ENCODE data around the gene MVB12A. TPM values are rescaled to one million over a fixed set of nuclear protein-coding genes. Genes with fewer than 3 reads are reported as not detected.
A peak's percentile ranks its signal among the peaks of the same experiment; 100 is the strongest.

Gene MVB12A
- total and polyA plus RNA-seq, 9 of the 15 experiments (the other 6 are each of a cell fraction or from before 2014, with no cell fraction given): 1.2 to 46.2 (median 22.4) TPM

- no peak for TF ChIP-seq HIVEP1 (CRISPR knock-in tag; IDR thresholded peaks at IDR 0.05)
- 0 out of 2 replicates have a peak, but pooled peaks have one; percentile 55 for TF ChIP-seq POLR2H (tag; IDR thresholded peaks at IDR 0.05; ENCODE audit: low read depth)
- TF ChIP-seq HDAC2 (IDR thresholded peaks at IDR 0.05): 0 out of 2 replicates have a peak, but pooled peaks have one; percentile 51
- TF ChIP-seq MCM7 (IDR thresholded peaks at IDR 0.05): no peak
- no peak for TF ChIP-seq DDX20 (tag; IDR thresholded peaks at IDR 0.05; ENCODE audit: low read depth)
- no peak for TF ChIP-seq CREB1 (IDR thresholded peaks at IDR 0.05)
- no peak for TF ChIP-seq CREB1 (CRISPR knock-in tag; IDR thresholded peaks at IDR 0.05)
- peak; percentile 41 for TF ChIP-seq CXXC5 (CRISPR knock-in tag; IDR thresholded peaks at IDR 0.05)
- peak; percentile 40; the same call in 1 of the 2 replicates for TF ChIP-seq ZBTB7A (IDR thresholded peaks at IDR 0.05; ENCODE audit: borderline replicate concordance, control insufficient read depth, low read depth, low read length)
- TF ChIP-seq, protein P1, sequence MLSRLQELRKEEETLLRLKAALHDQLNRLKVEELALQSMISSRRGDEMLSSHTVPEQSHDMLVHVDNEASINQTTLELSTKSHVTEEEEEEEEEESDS (CRISPR knock-in tag; IDR thresholded peaks at IDR 0.05): peak; percentile 53
- no peak for TF ChIP-seq RHOXF2B (CRISPR knock-in tag; conservative IDR thresholded peaks at IDR 0.05)
- TF ChIP-seq, protein P2, sequence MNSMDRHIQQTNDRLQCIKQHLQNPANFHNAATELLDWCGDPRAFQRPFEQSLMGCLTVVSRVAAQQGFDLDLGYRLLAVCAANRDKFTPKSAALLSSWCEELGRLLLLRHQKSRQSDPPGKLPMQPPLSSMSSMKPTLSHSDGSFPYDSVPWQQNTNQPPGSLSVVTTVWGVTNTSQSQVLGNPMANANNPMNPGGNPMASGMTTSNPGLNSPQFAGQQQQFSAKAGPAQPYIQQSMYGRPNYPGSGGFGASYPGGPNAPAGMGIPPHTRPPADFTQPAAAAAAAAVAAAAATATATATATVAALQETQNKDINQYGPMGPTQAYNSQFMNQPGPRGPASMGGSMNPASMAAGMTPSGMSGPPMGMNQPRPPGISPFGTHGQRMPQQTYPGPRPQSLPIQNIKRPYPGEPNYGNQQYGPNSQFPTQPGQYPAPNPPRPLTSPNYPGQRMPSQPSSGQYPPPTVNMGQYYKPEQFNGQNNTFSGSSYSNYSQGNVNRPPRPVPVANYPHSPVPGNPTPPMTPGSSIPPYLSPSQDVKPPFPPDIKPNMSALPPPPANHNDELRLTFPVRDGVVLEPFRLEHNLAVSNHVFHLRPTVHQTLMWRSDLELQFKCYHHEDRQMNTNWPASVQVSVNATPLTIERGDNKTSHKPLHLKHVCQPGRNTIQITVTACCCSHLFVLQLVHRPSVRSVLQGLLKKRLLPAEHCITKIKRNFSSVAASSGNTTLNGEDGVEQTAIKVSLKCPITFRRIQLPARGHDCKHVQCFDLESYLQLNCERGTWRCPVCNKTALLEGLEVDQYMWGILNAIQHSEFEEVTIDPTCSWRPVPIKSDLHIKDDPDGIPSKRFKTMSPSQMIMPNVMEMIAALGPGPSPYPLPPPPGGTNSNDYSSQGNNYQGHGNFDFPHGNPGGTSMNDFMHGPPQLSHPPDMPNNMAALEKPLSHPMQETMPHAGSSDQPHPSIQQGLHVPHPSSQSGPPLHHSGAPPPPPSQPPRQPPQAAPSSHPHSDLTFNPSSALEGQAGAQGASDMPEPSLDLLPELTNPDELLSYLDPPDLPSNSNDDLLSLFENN (IDR thresholded peaks at IDR 0.05; ENCODE audit: low read depth in 2 of 2, low read length in 2 of 2): peak in 1 of 2 experiments; percentile 54; a peak in 2 of 4 replicates
- peak in 1 of 2 experiments; percentile 34; a peak in 1 of 4 replicates for TF ChIP-seq NRF1 (conservative IDR thresholded peaks at IDR 0.05 in 1 of 2, IDR thresholded peaks at IDR 0.05 in 1 of 2)
- no peak for TF ChIP-seq CBFB (CRISPR knock-in tag; IDR thresholded peaks at IDR 0.05)
- TF ChIP-seq, protein P3, sequence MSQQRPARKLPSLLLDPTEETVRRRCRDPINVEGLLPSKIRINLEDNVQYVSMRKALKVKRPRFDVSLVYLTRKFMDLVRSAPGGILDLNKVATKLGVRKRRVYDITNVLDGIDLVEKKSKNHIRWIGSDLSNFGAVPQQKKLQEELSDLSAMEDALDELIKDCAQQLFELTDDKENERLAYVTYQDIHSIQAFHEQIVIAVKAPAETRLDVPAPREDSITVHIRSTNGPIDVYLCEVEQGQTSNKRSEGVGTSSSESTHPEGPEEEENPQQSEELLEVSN (IDR thresholded peaks at IDR 0.05; ENCODE audit: borderline replicate concordance in 1 of 2, extremely low read depth in 1 of 2, insufficient read depth in 1 of 2, insufficient read length in 1 of 2, low read depth in 1 of 2, low read length in 1 of 2, poor library complexity in 1 of 2, severe bottlenecking in 1 of 2): peak in 1 of 2 experiments; percentile 11
- TF ChIP-seq NR1H2 (CRISPR knock-in tag; IDR thresholded peaks at IDR 0.05): 0 out of 2 replicates have a peak, but pooled peaks have one; percentile 45
- TF ChIP-seq ELF1 (tag; IDR thresholded peaks at IDR 0.05): peak; percentile 84
- peak in 1 of 2 experiments; percentile 71; a peak in 2 of 4 replicates for TF ChIP-seq RCOR1 (IDR thresholded peaks at IDR 0.05; ENCODE audit: borderline replicate concordance in 1 of 2, low read depth in 2 of 2, low read length in 2 of 2)
- TF ChIP-seq, protein P4, sequence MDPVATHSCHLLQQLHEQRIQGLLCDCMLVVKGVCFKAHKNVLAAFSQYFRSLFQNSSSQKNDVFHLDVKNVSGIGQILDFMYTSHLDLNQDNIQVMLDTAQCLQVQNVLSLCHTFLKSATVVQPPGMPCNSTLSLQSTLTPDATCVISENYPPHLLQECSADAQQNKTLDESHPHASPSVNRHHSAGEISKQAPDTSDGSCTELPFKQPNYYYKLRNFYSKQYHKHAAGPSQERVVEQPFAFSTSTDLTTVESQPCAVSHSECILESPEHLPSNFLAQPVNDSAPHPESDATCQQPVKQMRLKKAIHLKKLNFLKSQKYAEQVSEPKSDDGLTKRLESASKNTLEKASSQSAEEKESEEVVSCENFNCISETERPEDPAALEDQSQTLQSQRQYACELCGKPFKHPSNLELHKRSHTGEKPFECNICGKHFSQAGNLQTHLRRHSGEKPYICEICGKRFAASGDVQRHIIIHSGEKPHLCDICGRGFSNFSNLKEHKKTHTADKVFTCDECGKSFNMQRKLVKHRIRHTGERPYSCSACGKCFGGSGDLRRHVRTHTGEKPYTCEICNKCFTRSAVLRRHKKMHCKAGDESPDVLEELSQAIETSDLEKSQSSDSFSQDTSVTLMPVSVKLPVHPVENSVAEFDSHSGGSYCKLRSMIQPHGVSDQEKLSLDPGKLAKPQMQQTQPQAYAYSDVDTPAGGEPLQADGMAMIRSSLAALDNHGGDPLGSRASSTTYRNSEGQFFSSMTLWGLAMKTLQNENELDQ (CRISPR knock-in tag; IDR thresholded peaks at IDR 0.05; ENCODE audit: borderline replicate concordance): no peak
- no peak for TF ChIP-seq SREBF1 (IDR thresholded peaks at IDR 0.05; ENCODE audit: borderline replicate concordance, low read depth, low read length)
- peak; percentile 91 for TF ChIP-seq POLR2A (conservative IDR thresholded peaks at IDR 0.05)
These were observed 14.4 kb upstream of the MVB12A start, which contains the start of gene BST2 (continued) for GRCh38 chr19:17405250-17406045.
